HEK293 (cell line): ENCODE data around the gene RIMS3.

Experiments
- CTCF ChIA-PET: fragments of 350-600 bp; formaldehyde crosslinking; extraction: SDS; loops from one replicate; lab custom pipeline; 2021; ENCODE audit warnings: antibody characterized with exemption; lab: Yijun Ruan, JAX
- POLR2A ChIA-PET: fragments of 300-600 bp; formaldehyde crosslinking; extraction: SDS; loops from one replicate; lab custom pipeline; 2020; ENCODE audit warnings: antibody characterized with exemption, inconsistent platforms; lab: Yijun Ruan, JAX
- H3K27ac ChIP-seq: fragments of 200-500 bp; sonication (Bioruptor generic); 2 replicates; pipeline ENCODE4 v1.5.1; 2014; ENCODE audit warnings: low read depth, low read length, control low read depth, inconsistent platforms; ENCODE audit errors: extremely low read depth
- H3K36me3 ChIP-seq, 2 experiments: fragments of 200-500 bp in 1 of 2; sonication (Bioruptor generic) in 1 of 2; 1 replicate in 1 of 2; 2 replicates in 1 of 2; pipeline ENCODE4 v1.5.1; 2014 to 2017; ENCODE audit warnings: inconsistent platforms in 2 of 2, low read length in 2 of 2; ENCODE audit not compliant: control insufficient read depth in 2 of 2, insufficient read depth in 1 of 2
- H3K4me1 ChIP-seq: fragments of 200-500 bp; sonication (Bioruptor generic); 2 replicates; pipeline ENCODE4 v1.5.1; 2014; ENCODE audit warnings: mild to moderate bottlenecking, low read length, inconsistent platforms; ENCODE audit not compliant: control insufficient read depth, insufficient read depth
- H3K4me3 ChIP-seq: 2 replicates; pipeline ENCODE4 v1.5.1; 2011; ENCODE audit warnings: low read depth, mild to moderate bottlenecking, control low read depth, low read length, moderate library complexity
- H3K9me3 ChIP-seq: fragments of 200-500 bp; sonication (Bioruptor generic); 2 replicates; pipeline ENCODE4 v1.5.1; 2014; ENCODE audit warnings: low read depth, low read length, inconsistent platforms; ENCODE audit not compliant: control insufficient read depth, insufficient read depth
- FEZF1 ChIP-seq: fragments of 450-650 bp; formaldehyde crosslinking; IDR thresholded peaks from 2 replicates; pipeline ENCODE4 v1.5.1; 2016; ENCODE audit warnings: missing biosample characterization, missing genetic modification characterization
- GLIS2 ChIP-seq: fragments of 450-650 bp; formaldehyde crosslinking; IDR thresholded peaks from 2 replicates; pipeline ENCODE4 v1.5.1; 2016; ENCODE audit warnings: missing biosample characterization, missing genetic modification characterization
- KLF7 ChIP-seq: fragments of 450-650 bp; formaldehyde crosslinking; IDR thresholded peaks from 2 replicates; pipeline ENCODE4 v1.5.1; 2016; ENCODE audit warnings: missing biosample characterization, missing genetic modification characterization, borderline replicate concordance
- KLF8 ChIP-seq: fragments of 450-650 bp; formaldehyde crosslinking; IDR thresholded peaks from 2 replicates; pipeline ENCODE4 v1.5.1; 2016; ENCODE audit warnings: missing biosample characterization, missing genetic modification characterization
- SETDB1 ChIP-seq: IDR thresholded peaks from one replicate; pipeline ENCODE4 v1.6.1; 2017; ENCODE audit warnings: mild to moderate bottlenecking, low read length, moderate library complexity, mixed read lengths; ENCODE audit not compliant: insufficient read length
- ZBTB17 ChIP-seq: fragments of 450-650 bp; formaldehyde crosslinking; IDR thresholded peaks from 2 replicates; pipeline ENCODE4 v1.5.1; 2016; ENCODE audit warnings: missing biosample characterization, missing genetic modification characterization
- ZBTB7A ChIP-seq: fragments of 450-650 bp; formaldehyde crosslinking; IDR thresholded peaks from 2 replicates; pipeline ENCODE4 v1.5.1; 2016; ENCODE audit warnings: low read depth, missing biosample characterization, missing genetic modification characterization
- ZNF10 ChIP-seq: fragments of 450-650 bp; formaldehyde crosslinking; IDR thresholded peaks from 2 replicates; pipeline ENCODE4 v1.5.1; 2017; ENCODE audit warnings: missing biosample characterization, missing genetic modification characterization
- ZNF121 ChIP-seq: fragments of 450-650 bp; formaldehyde crosslinking; IDR thresholded peaks from 2 replicates; pipeline ENCODE4 v1.5.1; 2016; ENCODE audit warnings: missing biosample characterization, missing genetic modification characterization
- ZNF146 ChIP-seq: fragments of 450-650 bp; formaldehyde crosslinking; IDR thresholded peaks from 2 replicates; pipeline ENCODE4 v1.5.1; 2016; ENCODE audit warnings: missing biosample characterization, missing genetic modification characterization
- ZNF223 ChIP-seq: fragments of 450-650 bp; formaldehyde crosslinking; IDR thresholded peaks from 2 replicates; pipeline ENCODE4 v1.5.1; 2016; ENCODE audit warnings: missing biosample characterization, missing genetic modification characterization
- ZNF302 ChIP-seq: fragments of 450-650 bp; formaldehyde crosslinking; IDR thresholded peaks from 2 replicates; pipeline ENCODE4 v1.5.1; 2016; ENCODE audit warnings: missing biosample characterization, missing genetic modification characterization, low read depth
- ZNF335 ChIP-seq: fragments of 450-650 bp; formaldehyde crosslinking; conservative IDR thresholded peaks from 2 replicates; pipeline ENCODE4 v1.5.1; 2016; ENCODE audit warnings: missing biosample characterization, missing genetic modification characterization
- ZNF645 ChIP-seq: fragments of 450-650 bp; formaldehyde crosslinking; IDR thresholded peaks from 2 replicates; pipeline ENCODE4; 2016; ENCODE audit warnings: missing biosample characterization, missing genetic modification characterization
- ZNF776 ChIP-seq: fragments of 450-650 bp; formaldehyde crosslinking; IDR thresholded peaks from 2 replicates; pipeline ENCODE4 v1.5.0; 2017; ENCODE audit warnings: missing biosample characterization, missing genetic modification characterization, borderline replicate concordance
- ZNF843 ChIP-seq: fragments of 450-650 bp; formaldehyde crosslinking; IDR thresholded peaks from 2 replicates; pipeline ENCODE4 v1.5.1; 2016; ENCODE audit warnings: missing biosample characterization, missing genetic modification characterization
- ZSCAN30 ChIP-seq: fragments of 450-650 bp; IDR thresholded peaks from 2 replicates; pipeline ENCODE4 v1.5.1; 2018; ENCODE audit warnings: missing biosample characterization, mild to moderate bottlenecking, missing genetic modification characterization, moderate library complexity
- TF ChIP-seq, protein P1 (sequence below): fragments of 450-650 bp; formaldehyde crosslinking; IDR thresholded peaks from 2 replicates; pipeline ENCODE4 v1.5.1; 2016; ENCODE audit warnings: missing biosample characterization, missing genetic modification characterization

The RIMS3 gene

DNA sequence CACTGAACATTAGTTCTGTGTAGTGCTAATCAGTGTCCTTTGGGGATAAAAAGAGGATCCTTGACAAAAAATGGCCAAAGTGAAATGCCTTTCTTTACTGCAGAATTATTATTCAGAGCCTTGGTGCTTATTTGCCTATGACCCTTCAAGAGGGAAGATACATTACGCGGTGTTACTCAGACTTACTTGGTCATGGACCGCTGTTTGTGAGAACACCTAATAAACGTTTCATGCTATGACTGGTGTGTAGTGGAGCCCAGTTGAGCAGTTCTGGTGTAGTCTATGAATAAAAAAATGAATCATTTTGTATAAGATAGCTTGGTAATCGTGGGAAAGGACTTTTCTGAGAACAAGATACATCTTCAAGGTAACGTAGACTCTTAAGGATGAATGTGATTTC lies 34.3 kb upstream of the RIMS3 start:
- no peaks in the 10 kb centered on the region for H3K9me3 ChIP-seq
- no peak overlapping the region for H3K4me3 ChIP-seq
- CTCF ChIA-PET, result no interaction called here
- TF ChIP-seq, protein P1, sequence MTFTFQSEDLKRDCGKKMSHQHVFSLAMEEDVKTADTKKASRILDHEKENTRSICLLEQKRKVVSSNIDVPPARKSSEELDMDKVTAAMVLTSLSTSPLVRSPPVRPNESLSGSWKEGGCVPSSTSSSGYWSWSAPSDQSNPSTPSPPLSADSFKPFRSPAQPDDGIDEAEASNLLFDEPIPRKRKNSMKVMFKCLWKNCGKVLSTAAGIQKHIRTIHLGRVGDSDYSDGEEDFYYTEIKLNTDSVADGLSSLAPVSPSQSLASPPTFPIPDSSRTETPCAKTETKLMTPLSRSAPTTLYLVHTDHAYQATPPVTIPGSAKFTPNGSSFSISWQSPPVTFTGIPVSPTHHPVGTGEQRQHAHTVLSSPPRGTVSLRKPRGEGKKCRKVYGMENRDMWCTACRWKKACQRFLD (tag by site-specific recombination), result no peak
- H3K36me3 ChIP-seq, result no peaks in the 10 kb centered on the region
- peaks cover 9% of the 10 kb centered on the region for H3K4me1 ChIP-seq
- no peak overlapping the region for H3K27ac ChIP-seq
- POLR2A ChIA-PET, result interaction anchor here (0.7 to 2.4 kb wide), 2 partner anchors 8 to 12 kb away, joined by 4 to 15 read pairs; partner anchors contain the start of gene NFYC

- no peaks in the 10 kb centered on the region for H3K9me3 ChIP-seq
- ChIA-PET CTCF (no interaction called here), POLR2A (interaction anchor here (0.7 kb wide), 1 partner anchor 49 kb away, joined by 3 read pairs; no protein-coding TSS in a partner anchor)
- TF ChIP-seq ZBTB7A (tag by site-specific recombination) (no peak), ZNF10 (tag by site-specific recombination) (0 out of 2 replicates have a peak, but pooled peaks have one; percentile 55), ZNF645 (no peak), ZNF776 (no peak)
- H3K36me3 ChIP-seq, result no peaks in the 10 kb centered on the region
- no peak overlapping the region for H3K27ac ChIP-seq
- no peak overlapping the region for H3K4me3 ChIP-seq
- H3K4me1 ChIP-seq, result peaks cover 11% of the 10 kb centered on the region; the same call in 1 of the 2 replicates
Observed at GRCh38 chr1:40697436-40697835, 32.0 kb upstream of the RIMS3 start.

DNA sequence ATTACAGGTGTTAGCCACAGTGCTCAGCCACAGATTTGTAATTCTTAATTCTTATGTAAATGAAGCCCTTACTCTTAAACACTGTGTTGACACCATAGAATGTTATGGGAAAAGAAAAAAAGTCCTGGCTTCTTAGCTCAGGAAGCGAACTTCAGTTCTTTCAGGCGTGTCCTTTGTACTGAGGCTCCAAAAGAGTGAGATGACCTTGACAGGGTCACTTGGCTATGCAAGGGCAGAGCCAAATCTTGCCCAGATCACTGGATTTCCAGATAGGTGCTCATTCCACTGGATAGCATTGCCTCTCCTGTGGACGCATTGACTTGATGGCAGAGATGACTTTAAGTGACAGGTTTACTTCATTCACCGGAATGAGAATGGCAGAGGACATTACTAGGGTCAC lies 30.8 kb upstream of the RIMS3 start:
- Histone ChIP-seq H3K9me3 (no peaks in the 10 kb centered on the region), H3K4me3 (no peak overlapping the region), H3K4me1 (peaks cover 11% of the 10 kb centered on the region; the same call in 1 of the 2 replicates), H3K36me3 (no peaks in the 10 kb centered on the region), H3K27ac (no peak overlapping the region)
- CTCF ChIA-PET, result no interaction called here
- POLR2A ChIA-PET, result no interaction called here
- TF ChIP-seq ZBTB17 (tag by site-specific recombination) (peak; percentile 72), GLIS2 (no peak)

DNA sequence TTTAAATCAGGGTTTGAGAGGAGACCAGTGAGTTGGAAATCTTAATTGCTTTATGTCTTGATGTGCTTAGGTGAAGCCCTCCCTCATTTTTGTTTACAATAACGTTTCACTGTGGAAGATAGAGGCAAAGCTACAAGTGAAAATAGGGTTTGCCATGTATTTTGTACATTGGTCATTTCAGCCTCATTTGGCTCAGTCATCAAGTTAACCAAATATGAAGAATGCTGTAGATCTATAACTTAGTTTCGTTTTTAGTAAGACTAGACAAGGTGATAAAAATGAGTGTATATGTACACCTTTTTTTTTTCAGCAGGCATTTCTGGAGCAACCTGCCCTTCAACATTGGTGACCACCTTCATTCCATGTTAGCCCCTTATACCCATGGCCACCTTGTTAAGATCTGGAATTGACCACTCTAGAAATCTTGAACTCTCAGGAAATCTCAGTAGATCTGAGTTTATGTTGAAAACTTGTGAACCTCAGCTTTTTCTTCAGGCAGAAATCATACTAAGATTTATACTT lies 28.9 kb upstream of the RIMS3 start:
- TF ChIP-seq KLF7 (tag by site-specific recombination) (no peak), ZNF335 (tag by site-specific recombination) (peak; percentile 54; the same call in 1 of the 2 replicates)
- H3K4me3 ChIP-seq, result no peak overlapping the region
- ChIA-PET POLR2A (interaction anchor here (0.6 kb wide), 1 partner anchor 11 kb away, joined by 3 read pairs; no protein-coding TSS in a partner anchor), CTCF (interaction anchor here (2.0 to 3.8 kb wide), 2 partner anchors 25 to 79 kb away, joined by 6 to 18 read pairs; no protein-coding TSS in a partner anchor)
- H3K27ac ChIP-seq, result no peak overlapping the region
- no peaks in the 10 kb centered on the region for H3K9me3 ChIP-seq
- H3K36me3 ChIP-seq, result peaks cover 0 to 8% of the 10 kb centered on the region in 2 experiments; a peak in 1 of 3 replicates
- H3K4me1 ChIP-seq, result peaks cover 11% of the 10 kb centered on the region; the same call in 1 of the 2 replicates

GRCh38 chr1:40693425-40693824 lies 27.9 kb upstream of the RIMS3 start:
- H3K27ac ChIP-seq, result no peak overlapping the region
- H3K4me3 ChIP-seq, result no peak overlapping the region
- no peaks in the 10 kb centered on the region for H3K9me3 ChIP-seq
- peaks cover 11% of the 10 kb centered on the region; the same call in 1 of the 2 replicates for H3K4me1 ChIP-seq
- CTCF ChIA-PET, result interaction anchor here (0.6 to 3.8 kb wide), 6 partner anchors 8 to 157 kb away, joined by 3 to 18 read pairs (median 4); no protein-coding TSS in a partner anchor
- TF ChIP-seq ZSCAN30 (tag by site-specific recombination), result no peak
- no peak for TF ChIP-seq ZNF121 (tag by site-specific recombination)
- no peak for TF ChIP-seq FEZF1 (tag by site-specific recombination)
- TF ChIP-seq KLF8, result no peak
- no peak for TF ChIP-seq SETDB1
- TF ChIP-seq ZNF223, result no peak
- TF ChIP-seq ZNF146 (tag by site-specific recombination), result no peak
- TF ChIP-seq ZNF302 (tag by site-specific recombination), result no peak
- no peak for TF ChIP-seq ZNF843 (tag by site-specific recombination)
- peaks cover 0 to 8% of the 10 kb centered on the region in 2 experiments; a peak in 1 of 3 replicates for H3K36me3 ChIP-seq
- POLR2A ChIA-PET, result interaction anchor here (0.9 to 3.3 kb wide), 2 partner anchors 11 to 66 kb away, joined by 3 to 39 read pairs; no protein-coding TSS in a partner anchor
